ENCODE data around the gene MAPKAPK3. TPM values are rescaled to one million over a fixed set of nuclear protein-coding genes. Genes with fewer than 3 reads are reported as not detected.

MAPKAPK3 gene
- total and polyA plus RNA-seq, 12 donors = 40.6 to 101 (median 65.0) TPM

DNA sequence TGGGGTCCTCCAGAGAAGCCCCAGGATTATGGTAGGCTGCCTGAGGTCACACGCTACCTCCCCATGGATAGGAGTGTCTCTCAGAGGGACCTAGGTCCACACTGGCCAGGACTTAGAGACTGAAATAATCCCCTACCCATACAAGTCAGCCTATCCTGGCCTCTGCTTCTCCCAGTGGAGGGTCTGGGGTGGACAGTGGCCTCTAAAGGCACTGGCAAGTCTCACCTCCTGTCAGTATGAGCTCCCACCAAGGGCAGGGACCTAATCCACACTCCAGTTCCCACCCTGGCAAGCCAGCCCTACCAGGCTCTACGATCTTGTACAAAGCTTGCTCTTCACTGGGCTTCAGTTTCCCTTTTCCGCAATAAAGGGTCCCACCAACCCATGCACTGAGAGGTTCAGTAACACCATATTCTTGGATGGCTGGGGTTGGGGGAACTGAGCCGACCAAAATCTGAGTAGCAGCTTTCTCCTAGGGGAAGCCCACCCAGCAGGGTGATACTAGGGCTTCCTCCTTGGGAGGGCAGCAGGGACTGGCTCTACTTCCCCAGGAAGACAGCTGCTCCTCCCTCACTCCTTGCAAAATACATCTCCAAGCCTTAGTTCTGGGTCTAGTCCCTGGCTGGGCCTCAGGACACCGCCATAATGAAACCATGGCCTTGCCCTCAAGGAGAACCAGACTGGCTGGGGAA lies 7.7 kb upstream of the MAPKAPK3 start:
- TF ChIP-seq POLR2A (IDR thresholded peaks at IDR 0.05) = no peak
- TF ChIP-seq, protein P1, sequence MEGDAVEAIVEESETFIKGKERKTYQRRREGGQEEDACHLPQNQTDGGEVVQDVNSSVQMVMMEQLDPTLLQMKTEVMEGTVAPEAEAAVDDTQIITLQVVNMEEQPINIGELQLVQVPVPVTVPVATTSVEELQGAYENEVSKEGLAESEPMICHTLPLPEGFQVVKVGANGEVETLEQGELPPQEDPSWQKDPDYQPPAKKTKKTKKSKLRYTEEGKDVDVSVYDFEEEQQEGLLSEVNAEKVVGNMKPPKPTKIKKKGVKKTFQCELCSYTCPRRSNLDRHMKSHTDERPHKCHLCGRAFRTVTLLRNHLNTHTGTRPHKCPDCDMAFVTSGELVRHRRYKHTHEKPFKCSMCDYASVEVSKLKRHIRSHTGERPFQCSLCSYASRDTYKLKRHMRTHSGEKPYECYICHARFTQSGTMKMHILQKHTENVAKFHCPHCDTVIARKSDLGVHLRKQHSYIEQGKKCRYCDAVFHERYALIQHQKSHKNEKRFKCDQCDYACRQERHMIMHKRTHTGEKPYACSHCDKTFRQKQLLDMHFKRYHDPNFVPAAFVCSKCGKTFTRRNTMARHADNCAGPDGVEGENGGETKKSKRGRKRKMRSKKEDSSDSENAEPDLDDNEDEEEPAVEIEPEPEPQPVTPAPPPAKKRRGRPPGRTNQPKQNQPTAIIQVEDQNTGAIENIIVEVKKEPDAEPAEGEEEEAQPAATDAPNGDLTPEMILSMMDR (IDR thresholded peaks at IDR 0.05) = no peak
- Histone ChIP-seq H3K4me3 (no peak overlapping the region), H3K4me1 (replicated peaks in 1 of 2) (peaks cover 7 to 29% of the 10 kb centered on the region in 2 donors), H3K27me3 (no peaks in the 10 kb centered on the region), H3K9me3 (replicated peaks in 1 of 3) (no peaks in the 10 kb centered on the region), H3K36me3 (replicated peaks in 1 of 2) (peaks cover 0 to 18% of the 10 kb centered on the region in 2 donors), H3K27ac (no peak overlapping the region)
- DNase-seq = no peak
- WGBS, 4 donors = 77 to 87% (median 81%) methylated on average over 3 to 5 of the region's 5 CpGs
- intact Hi-C loops (cut with DNase I) = no loop called here

DNA sequence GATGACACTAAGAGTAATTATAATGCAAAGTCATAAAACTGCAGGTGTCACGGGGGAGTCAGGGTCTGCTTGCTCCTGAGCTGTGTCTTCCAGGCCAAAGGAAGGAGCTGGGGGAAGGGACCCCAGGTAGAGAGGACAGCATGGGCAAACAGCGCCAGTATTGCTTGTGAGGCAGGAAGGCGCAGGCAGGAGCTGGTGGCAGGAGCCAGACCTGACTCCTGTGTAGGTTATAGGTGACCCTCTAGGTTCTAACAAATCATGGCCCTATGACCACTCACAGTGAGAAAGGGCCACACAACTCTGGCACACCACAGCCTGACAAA lies 7.2 kb upstream of the MAPKAPK3 start:
- intact Hi-C loops (cut with DNase I) = loop anchor here (5.0 to 10.0 kb wide), 2 partner anchors 92 to 765 kb away; no protein-coding TSS in a partner anchor
- H3K4me1 ChIP-seq (replicated peaks in 1 of 2) = peaks cover 7 to 29% of the 10 kb centered on the region in 2 donors
- no peaks in the 10 kb centered on the region for H3K27me3 ChIP-seq
- no peaks in the 10 kb centered on the region for H3K9me3 ChIP-seq (replicated peaks in 1 of 3)
- TF ChIP-seq, protein P1 (IDR thresholded peaks at IDR 0.05) = no peak
- TF ChIP-seq POLR2A (IDR thresholded peaks at IDR 0.05) = no peak
- H3K4me3 ChIP-seq = peak overlapping the region in 1 of 4 donors; percentile 68
- DNase-seq = no peak
- no peak overlapping the region for H3K27ac ChIP-seq
- peaks cover 0 to 18% of the 10 kb centered on the region in 2 donors for H3K36me3 ChIP-seq (replicated peaks in 1 of 2)
- WGBS, 4 donors = 79 to 90% (median 83%) methylated on average over 3 of the region's 3 CpGs

DNA sequence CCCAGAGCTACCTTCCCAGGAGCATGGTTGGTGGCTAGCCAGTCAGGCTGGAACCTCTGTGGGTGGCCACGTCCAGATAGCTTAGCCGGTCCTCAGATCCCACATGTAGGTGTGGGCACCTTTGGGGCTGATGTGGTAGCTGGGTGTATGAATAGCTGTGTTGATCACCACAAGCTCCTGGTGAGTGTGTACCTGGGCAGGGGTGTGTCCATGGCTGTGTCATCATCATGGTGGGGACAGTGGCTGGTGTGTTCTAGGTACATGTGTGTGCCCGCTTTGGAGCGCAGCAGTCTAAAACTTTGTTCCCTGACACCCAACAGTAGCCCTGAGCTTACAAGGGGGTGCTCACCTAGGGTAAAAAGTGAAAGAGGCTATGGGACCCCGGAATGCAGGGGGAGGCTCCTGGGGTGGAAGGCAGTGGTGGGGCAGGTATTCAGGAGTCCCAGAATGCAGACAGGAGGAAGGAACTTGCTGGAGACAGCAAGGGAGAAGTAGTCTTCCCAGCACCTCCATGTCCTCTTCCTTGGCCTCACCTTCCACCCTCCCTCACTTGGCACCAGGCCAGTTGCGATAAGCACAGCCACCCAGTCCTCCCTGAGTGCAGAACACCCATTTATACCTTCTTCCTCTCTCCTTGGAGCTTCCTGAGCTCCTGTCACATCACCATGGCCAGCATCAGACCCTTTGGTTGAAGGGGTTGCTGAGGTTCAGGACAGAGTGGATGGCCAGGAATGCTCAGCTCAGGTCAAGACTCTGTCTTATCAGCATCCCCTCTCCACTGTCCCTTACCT lies 6.6 kb upstream of the MAPKAPK3 start:
- peaks cover 0 to 18% of the 10 kb centered on the region in 2 donors for H3K36me3 ChIP-seq (replicated peaks in 1 of 2)
- TF ChIP-seq, protein P1 (IDR thresholded peaks at IDR 0.05) = no peak
- no peak for TF ChIP-seq POLR2A (IDR thresholded peaks at IDR 0.05)
- intact Hi-C loops (cut with DNase I) = loop anchor here (5.0 to 10.0 kb wide), 2 partner anchors 93 to 764 kb away; no protein-coding TSS in a partner anchor
- H3K27me3 ChIP-seq = no peaks in the 10 kb centered on the region
- peaks cover 7 to 29% of the 10 kb centered on the region in 2 donors for H3K4me1 ChIP-seq (replicated peaks in 1 of 2)
- peak overlapping the region in 2 of 4 donors; percentile 68 to 79 for H3K4me3 ChIP-seq
- no peaks in the 10 kb centered on the region for H3K9me3 ChIP-seq (replicated peaks in 1 of 3)
- 57 to 83% (median 73%) methylated on average over 4 to 6 of the region's 6 CpGs for WGBS, 4 donors
- DNase-seq = peak in 3 of 7 donors; percentile 50 to 51 (median 51)
- peak overlapping the region in 3 of 5 donors; percentile 78 to 83 (median 78) for H3K27ac ChIP-seq

DNA sequence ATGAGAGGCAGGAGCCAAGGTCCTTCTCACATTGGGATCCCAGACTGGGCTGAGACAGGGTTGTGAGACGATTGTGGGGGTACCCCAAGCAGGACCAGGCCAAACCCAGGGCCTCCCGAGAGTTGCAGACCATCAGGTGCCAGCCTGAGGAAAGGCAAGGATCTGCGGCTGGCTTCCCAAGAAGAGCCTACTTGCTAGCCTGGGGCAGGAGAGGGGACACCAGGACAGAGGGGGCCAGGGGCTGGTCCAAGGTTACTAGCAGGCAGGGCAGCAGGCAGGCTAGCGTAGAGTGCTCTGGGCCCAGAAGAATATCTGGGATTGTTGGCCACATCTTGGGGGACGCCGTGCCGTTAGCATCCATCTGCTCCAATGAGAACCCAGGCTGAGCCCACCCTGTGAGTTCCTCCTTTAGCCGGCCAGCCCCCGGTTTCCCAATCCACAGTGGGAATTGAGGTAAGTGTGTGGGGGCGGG lies 5.9 kb upstream of the MAPKAPK3 start:
- 7 to 28% (median 24%) methylated on average over 5 to 10 of the region's 10 CpGs for WGBS, 4 donors
- Histone ChIP-seq H3K4me1 (replicated peaks in 1 of 2) (peaks cover 7 to 30% of the 10 kb centered on the region in 2 donors), H3K36me3 (replicated peaks in 1 of 2) (peaks cover 0 to 17% of the 10 kb centered on the region in 2 donors), H3K9me3 (replicated peaks in 1 of 3) (no peaks in the 10 kb centered on the region), H3K27me3 (no peaks in the 10 kb centered on the region), H3K4me3 (peak overlapping the region; percentile 10 to 79 (median 44)), H3K27ac (peak overlapping the region in 4 of 5 donors; percentile 43 to 83 (median 78))
- TF ChIP-seq POLR2A (IDR thresholded peaks at IDR 0.05) = no peak
- TF ChIP-seq, protein P1 (IDR thresholded peaks at IDR 0.05) = no peak
- DNase-seq = no peak
- intact Hi-C loops (cut with DNase I) = loop anchor here (5.0 to 10.0 kb wide), 2 partner anchors 94 to 764 kb away; no protein-coding TSS in a partner anchor
